HL-60/S4 treated with phorbol 12-myristate 13-acetate at 8.2 ng/mL for 4 days and 3 days (cell line): Measurements from ENCODE around the gene RHOBTB1.

Source experiments
- in situ Hi-C: fragments of 300-500 bp; cut with MboI; formaldehyde crosslinking; loops from 2 replicates; pipeline ENCODE4 v1.15.0; 2022; ENCODE audit warnings: low sequenced_read_pairs

The RHOBTB1 gene

GRCh38 chr10:60823324-60823723, 120.7 kb downstream of the RHOBTB1 start:
- in situ Hi-C loops, result no loop called here

GRCh38 chr10:60822809-60823208, 121.2 kb downstream of the RHOBTB1 start:
- in situ Hi-C loops, result no loop called here

- in situ Hi-C loops, result no loop called here
Observed at GRCh38 chr10:60821656-60822055, 122.3 kb downstream of the RHOBTB1 start.

GRCh38 chr10:60820093-60820754, 123.8 kb downstream of the RHOBTB1 start:
- in situ Hi-C loops, result no loop called here
